ENCODE data around the gene SMNDC1.
"Not testable (repeated sequence)": the region's sequence is repeated elsewhere in the genome, so short reads cannot be mapped to it uniquely, and the experiment has no call there.

The SMNDC1 gene

DNA sequence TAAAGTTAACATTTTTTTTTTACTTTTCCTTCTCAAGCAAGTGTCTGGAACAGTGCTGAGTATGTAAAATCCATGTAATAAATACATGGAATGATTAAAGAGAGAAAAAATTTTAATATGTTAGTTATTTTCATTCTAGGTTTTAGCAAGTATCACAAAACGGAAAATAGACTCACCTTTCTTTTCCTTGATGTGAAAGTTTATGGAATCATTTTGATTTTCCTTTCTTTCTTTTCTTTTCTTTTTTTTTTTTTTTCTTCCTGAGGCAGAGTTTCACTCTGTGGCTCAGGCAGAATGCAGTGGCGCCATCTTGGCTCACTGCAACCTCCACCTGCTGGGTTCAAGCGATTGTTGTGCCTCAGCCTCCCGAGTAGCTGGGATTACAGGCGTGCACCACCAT is 28.1 kb downstream of the SMNDC1 start:
- TF ChIP-seq, protein P1, sequence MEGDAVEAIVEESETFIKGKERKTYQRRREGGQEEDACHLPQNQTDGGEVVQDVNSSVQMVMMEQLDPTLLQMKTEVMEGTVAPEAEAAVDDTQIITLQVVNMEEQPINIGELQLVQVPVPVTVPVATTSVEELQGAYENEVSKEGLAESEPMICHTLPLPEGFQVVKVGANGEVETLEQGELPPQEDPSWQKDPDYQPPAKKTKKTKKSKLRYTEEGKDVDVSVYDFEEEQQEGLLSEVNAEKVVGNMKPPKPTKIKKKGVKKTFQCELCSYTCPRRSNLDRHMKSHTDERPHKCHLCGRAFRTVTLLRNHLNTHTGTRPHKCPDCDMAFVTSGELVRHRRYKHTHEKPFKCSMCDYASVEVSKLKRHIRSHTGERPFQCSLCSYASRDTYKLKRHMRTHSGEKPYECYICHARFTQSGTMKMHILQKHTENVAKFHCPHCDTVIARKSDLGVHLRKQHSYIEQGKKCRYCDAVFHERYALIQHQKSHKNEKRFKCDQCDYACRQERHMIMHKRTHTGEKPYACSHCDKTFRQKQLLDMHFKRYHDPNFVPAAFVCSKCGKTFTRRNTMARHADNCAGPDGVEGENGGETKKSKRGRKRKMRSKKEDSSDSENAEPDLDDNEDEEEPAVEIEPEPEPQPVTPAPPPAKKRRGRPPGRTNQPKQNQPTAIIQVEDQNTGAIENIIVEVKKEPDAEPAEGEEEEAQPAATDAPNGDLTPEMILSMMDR (IDR thresholded peaks at IDR 0.05; ENCODE audit: insufficient read depth, low read depth, low read length, missing control alignments) = no peak
- H3K4me3 ChIP-seq (ENCODE audit: low read depth, low read length) = no peak overlapping the region
- DNase-seq (ENCODE audit: low read depth) = no peak

DNA sequence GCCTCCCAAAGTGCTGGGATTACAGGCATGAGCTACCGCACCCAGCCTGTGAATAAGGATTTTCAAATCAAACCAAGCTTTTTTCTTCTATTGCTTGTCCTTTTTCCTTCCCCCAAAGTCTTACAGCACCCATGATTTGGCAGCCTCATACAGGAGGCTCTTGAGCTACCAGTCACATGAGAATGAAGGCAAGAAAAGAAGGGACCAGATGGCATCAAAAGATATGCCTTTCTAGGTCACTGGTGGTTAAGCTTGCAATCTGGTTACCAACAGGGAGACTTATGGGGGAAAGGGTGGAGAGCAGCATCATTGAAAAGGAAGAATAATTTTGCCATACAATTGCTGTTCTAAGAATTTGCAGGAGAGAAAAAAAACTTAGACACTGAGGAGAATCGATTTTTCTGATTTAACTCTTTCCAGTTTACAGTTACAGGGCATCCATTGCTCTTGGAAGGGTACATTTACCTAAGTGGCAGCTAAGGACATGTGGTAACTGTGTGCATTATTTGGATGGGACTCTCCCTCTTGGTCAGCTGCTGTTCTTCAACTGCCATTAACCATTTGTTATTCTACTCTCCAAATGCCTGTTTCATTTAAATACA is 29.5 kb downstream of the SMNDC1 start:
- H3K4me3 ChIP-seq (ENCODE audit: low read depth, low read length) = no peak overlapping the region
- TF ChIP-seq, protein P1 (IDR thresholded peaks at IDR 0.05; ENCODE audit: insufficient read depth, low read depth, low read length, missing control alignments) = no peak
- no peak for DNase-seq (ENCODE audit: low read depth)

DNA sequence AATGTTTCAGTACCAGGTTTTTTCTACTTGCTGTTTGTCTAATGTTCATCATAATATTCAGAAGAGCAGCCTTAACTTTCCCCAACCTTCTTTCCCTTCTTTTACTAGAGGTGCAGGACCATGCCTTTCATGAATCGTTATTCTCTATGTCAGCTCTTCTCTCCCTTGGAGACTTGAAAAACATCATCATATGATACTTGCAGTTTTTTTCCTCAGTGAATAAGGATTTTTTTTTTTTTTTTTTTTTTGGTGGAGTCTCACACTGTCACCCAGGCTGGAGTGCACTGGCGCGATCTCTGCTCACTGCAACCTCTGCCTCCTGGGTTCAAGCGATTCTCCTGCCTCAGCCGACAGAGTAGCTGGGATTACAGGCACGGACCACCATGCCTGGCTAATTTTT is 30.1 kb downstream of the SMNDC1 start:
- TF ChIP-seq, protein P1 (IDR thresholded peaks at IDR 0.05; ENCODE audit: insufficient read depth, low read depth, low read length, missing control alignments) = no peak
- no peak for DNase-seq (ENCODE audit: low read depth)
- H3K4me3 ChIP-seq (ENCODE audit: low read depth, low read length) = no peak overlapping the region

DNA sequence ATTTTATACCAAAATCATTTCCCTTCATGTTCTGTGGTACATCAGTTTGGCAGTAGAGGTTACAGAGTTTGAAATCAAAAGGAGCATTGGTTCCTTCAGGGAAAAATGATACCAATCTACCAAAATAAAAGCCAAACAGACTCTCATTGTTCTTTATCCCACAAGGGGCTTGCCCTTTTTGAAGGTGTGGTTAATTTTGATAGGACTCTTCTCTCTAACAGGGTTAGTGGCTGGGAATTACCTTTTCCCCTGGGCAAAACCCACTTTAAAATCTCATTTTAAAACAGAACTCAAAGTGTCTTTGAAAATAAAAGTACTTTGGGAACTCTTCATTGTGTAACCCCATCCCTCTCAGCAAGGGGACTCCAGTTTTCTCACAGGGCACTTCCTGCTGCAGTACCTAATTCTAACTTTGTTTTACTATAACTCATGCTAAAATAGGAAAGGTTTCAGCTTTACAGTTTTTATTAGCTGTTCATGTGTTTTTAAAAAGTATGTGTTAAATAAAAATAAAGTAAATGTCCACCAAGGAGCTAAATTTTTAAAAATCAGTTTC is 30.6 kb downstream of the SMNDC1 start:
- TF ChIP-seq, protein P1 (IDR thresholded peaks at IDR 0.05; ENCODE audit: insufficient read depth, low read depth, low read length, missing control alignments) = no peak
- H3K4me3 ChIP-seq (ENCODE audit: low read depth, low read length) = no peak overlapping the region
- peak; percentile 35 for DNase-seq (ENCODE audit: low read depth)

DNA sequence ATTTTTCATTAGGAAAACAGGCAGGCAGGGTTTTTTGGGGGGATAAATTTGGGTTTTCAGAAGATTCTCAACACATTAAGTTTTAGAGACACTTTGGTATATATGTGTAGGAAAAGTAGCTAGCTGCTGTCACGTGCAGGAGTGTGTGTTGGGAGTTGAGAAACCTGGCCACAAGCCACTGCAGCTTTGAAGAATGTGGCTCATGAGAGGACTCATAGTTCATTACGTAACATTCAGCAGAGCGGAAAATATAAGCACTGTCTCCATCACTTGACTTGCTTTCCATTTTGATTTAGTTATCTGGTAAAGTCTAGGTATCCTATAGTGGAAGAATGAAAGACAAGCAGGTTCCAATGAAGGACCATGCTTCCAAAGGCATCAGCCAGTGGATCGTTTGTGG is 31.2 kb downstream of the SMNDC1 start:
- TF ChIP-seq, protein P1 (IDR thresholded peaks at IDR 0.05; ENCODE audit: insufficient read depth, low read depth, low read length, missing control alignments) = no peak
- H3K4me3 ChIP-seq (ENCODE audit: low read depth, low read length) = no peak overlapping the region
- DNase-seq (ENCODE audit: low read depth) = peak; percentile 48

DNA sequence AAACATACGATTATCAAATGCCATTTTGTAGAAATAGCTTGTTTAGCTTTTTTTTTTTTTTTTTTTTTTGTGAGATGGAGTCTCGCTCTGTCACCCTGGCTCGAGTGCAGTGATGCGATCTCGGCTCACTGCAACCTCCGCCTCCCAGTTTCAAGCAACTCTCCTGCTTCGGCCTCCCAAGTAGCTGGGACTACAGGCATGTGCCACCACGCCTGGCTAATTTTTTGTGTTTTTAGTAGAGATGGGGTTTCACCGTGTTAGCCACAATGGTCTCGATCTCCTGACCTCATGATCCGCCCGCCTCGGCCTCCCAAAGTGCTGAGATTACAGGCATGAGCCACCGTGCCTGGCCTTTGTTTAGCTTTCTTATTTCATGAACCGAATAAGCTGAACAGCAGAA is 31.7 kb downstream of the SMNDC1 start:
- not testable (repeated sequence) for H3K4me3 ChIP-seq (ENCODE audit: low read depth, low read length)
- peak; percentile 27 for DNase-seq (ENCODE audit: low read depth)

DNA sequence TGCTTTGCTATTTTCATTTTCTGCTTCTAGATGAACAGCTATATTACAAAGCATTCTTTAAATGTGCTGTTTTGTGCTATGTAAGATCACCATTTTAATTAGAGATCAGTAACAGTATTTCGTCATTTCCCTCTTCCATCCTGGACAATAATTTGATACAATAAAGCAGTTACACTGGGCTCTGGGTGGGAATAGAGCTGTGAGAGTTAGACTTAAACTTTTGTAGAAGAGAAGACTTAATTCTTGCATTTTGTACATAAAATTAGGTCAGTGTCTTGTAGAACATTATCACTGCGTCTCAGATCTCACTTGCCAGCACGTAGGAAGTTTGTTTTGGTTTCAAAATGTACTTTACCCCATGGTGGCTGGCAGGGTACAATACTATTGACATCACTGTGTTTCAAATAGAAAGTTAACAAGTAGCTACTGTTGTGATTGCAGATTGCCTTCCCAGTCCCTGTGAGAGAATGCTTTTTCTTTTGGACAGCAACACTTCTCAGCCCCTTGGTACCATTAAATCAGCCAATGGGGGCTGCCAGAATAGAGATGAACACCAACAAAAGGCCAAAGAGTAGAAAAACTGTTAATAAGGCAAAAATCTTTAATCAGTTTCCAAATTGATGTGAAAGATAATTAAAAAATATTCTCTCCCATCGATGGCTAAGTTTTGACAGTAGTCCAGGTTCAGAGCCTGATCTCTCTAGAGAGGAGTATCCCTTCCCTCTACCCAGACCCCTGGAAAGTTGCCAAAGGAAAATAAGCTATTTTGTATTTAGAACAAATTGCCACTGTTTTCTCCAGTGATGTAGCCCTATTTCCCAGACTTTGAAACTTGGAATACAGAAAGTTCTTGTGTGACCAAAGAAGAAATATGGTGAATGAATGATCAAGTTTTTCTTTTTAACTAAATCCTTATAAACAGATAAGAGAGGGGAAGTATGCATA is 35.1 kb downstream of the SMNDC1 start:
- TF ChIP-seq, protein P1 (IDR thresholded peaks at IDR 0.05; ENCODE audit: insufficient read depth, low read depth, low read length, missing control alignments) = no peak
- H3K4me3 ChIP-seq (ENCODE audit: low read depth, low read length) = no peak overlapping the region
- DNase-seq (ENCODE audit: low read depth) = peak; percentile 27
